ENCODE measurements around the gene DISP2.

Gene DISP2, protein sequence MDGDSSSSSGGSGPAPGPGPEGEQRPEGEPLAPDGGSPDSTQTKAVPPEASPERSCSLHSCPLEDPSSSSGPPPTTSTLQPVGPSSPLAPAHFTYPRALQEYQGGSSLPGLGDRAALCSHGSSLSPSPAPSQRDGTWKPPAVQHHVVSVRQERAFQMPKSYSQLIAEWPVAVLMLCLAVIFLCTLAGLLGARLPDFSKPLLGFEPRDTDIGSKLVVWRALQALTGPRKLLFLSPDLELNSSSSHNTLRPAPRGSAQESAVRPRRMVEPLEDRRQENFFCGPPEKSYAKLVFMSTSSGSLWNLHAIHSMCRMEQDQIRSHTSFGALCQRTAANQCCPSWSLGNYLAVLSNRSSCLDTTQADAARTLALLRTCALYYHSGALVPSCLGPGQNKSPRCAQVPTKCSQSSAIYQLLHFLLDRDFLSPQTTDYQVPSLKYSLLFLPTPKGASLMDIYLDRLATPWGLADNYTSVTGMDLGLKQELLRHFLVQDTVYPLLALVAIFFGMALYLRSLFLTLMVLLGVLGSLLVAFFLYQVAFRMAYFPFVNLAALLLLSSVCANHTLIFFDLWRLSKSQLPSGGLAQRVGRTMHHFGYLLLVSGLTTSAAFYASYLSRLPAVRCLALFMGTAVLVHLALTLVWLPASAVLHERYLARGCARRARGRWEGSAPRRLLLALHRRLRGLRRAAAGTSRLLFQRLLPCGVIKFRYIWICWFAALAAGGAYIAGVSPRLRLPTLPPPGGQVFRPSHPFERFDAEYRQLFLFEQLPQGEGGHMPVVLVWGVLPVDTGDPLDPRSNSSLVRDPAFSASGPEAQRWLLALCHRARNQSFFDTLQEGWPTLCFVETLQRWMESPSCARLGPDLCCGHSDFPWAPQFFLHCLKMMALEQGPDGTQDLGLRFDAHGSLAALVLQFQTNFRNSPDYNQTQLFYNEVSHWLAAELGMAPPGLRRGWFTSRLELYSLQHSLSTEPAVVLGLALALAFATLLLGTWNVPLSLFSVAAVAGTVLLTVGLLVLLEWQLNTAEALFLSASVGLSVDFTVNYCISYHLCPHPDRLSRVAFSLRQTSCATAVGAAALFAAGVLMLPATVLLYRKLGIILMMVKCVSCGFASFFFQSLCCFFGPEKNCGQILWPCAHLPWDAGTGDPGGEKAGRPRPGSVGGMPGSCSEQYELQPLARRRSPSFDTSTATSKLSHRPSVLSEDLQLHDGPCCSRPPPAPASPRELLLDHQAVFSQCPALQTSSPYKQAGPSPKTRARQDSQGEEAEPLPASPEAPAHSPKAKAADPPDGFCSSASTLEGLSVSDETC (N-terminal part only)

GRCh38 chr15:40357723-40358470, at the start of gene DISP2:
Gene DISP2 (plus strand): TSS chr15:40358219. CDS start chr15:40358322, 103 bp downstream.
- DNase-seq (ENCODE audit: low spot score) = peak; percentile 99

DNA sequence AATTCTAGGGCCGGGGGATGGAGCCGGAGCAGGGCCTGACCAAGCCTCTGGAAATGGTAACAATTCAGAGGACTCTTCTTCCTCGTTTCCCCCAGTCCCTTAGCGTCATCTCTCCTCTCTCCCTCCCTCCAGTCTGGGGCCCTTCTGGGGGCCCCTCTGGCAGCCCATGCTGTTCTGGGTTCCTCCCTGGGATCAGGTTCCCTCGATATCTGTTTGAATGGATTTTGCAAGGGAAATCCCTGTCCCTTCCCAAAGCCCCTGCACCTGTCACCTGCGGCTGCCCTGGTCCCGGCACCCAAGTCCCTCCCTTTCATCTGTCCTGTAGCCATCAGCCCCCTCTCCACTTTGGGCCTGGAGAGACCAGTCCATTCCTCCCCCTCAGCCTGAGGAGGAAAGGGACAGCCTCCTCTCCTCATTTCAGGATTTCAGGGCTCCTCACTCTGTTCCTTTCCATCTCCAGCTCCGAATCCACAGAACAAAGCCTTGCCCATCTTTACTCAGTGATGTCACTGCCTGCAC, 48.6 kb upstream of the DISP2 start:
- DNase-seq (ENCODE audit: low spot score) = no peak

DNA sequence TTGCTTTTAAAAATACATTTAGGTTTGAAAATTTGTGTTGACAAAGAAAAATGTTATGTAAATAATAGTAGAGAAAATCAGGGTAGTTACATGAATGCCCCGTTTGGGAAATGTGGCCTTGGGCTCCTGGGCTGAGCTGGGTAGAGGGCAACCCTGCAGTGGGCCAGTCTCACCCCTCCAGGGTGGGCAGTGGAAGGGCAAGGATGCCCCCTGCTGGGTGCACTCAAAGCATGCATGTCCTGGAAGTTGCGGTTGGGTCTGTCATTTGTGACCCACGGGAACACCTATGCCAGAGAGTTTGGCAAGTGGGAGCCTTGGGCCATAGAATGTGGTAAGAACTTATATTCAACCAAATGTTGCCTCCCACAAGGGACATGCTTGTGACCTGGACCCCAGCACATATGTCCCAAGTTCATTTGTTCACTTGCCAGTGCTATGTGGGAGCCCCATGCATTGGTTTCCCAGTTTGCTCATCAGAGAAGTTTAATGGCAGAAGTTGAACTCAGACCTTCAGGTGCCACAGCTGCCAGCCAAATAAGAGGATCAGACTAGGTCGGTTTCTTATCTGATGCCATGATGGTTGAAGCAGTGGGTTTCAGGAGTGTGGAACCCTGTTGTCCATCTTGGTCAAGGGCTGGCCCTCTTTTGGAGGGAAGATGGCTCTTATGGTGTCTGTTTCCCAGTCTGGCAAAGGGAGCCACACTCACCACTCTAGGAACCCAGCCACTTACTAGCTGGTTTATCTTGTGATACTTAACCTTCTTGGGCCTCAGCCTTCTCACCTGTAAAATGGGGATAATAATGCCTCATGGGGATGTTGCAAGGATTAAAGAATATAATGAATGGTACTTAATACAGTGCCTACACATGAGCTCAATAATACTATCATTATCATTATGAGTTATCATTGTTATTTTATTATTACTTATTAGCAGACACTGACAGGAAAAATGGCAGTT, 47.7 kb upstream of the DISP2 start:
- peak; percentile 59 for DNase-seq (ENCODE audit: low spot score)

DNA sequence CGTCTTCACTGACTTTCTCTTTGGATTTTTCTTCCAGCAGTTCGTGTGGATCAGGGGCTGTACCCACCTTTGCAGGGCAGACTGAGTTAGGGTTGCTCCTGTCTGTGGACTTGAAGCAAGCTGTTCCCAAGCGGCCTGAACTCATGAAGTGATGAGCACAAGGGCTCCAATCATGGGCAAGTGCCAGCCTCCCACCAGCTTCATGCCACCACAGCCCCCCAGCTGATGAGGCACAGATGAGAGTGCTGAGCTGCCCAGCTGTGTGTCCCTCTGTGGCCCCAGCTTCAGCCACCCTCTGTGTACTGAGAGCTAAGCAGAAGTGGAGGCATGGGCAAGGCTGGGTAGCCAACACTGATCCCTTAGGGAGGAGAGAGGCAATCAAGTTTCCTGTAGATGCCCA, 47.0 kb upstream of the DISP2 start:
- no peak for DNase-seq (ENCODE audit: low spot score)

GRCh38 chr15:40312370-40313158, 45.5 kb upstream of the DISP2 start:
- DNase-seq (ENCODE audit: low spot score) = no peak

DNA sequence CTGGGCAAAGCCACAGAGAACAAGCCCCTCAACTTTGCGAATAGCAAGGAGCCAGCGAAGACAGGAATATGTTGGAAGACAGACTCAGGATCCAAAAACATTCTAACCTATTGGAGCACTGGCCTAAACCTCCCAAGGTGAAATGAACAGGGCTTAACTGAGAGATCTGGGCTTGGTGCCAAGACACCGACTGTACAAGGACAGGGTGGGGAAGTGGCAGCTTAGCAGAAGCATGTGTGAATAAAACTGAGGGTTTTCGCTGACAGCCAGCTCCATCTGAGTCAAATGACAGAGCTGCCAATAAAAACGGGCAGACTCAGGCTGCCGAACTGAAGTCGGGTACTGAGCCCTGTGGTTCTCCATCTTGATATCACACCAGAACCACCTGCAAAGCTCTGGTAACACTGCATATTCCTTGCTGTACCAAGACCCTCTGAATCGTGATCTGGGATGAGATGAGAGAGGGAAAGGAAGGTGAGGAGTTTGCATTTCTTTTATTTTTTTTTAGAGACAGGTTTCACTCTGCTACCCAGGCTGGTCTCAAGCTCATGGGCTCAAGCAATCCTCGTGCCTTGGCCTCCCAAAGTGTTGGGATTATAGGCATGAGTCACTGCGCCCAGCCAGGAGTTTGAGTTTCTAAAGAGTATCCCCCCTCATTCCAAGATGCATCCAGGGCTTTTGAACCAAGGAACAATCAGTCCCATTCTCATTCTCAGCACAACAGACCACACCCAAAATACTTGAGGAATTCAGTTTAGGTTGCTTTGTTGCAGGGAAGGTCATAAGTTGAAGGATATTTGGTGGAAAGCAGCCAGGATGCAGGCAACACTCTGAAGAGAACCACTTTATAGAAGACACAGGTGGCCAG, 44.3 kb upstream of the DISP2 start:
- no peak for DNase-seq (ENCODE audit: low spot score)

GRCh38 chr15:40314723-40315276, 43.2 kb upstream of the DISP2 start:
- DNase-seq (ENCODE audit: low spot score) = no peak

DNA sequence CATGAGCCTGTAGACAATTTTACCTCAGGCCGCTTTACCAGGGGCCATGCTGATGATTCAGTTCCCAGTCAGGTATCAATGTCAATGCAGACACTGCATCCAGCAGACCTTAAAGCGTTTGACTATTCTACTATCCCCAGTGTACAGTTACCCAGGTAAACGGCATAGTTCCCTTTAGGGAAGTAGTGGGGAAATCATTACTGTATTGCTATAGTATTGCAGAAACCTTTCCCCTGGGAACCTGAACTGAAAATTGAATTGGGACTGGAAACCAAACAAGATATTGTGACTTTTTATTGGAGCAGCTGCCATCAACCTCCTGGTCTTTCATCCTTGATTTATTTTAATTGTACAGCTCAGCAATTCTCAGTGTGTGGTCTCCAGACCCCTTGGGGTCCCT, 41.1 kb upstream of the DISP2 start:
- no peak for DNase-seq (ENCODE audit: low spot score)

DNA sequence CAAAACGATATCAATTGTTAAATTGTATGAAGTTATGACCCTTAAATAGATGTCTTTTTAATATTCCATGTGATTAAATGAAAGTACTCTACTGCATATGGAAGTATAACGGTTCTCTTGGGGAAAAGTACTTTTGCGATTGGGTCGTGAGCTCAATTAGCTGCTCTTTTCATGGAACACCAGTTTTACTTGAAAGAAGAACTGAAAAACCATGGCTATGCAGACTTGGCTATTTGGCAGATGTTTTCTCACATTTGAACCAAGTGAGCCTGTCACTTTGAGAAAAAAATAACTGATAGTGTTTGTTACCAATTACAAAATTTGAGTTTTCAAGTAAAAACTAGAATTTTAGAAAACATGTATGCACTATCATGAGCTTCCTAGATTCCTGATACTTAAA, 40.4 kb upstream of the DISP2 start:
- DNase-seq (ENCODE audit: low spot score) = no peak

DNA sequence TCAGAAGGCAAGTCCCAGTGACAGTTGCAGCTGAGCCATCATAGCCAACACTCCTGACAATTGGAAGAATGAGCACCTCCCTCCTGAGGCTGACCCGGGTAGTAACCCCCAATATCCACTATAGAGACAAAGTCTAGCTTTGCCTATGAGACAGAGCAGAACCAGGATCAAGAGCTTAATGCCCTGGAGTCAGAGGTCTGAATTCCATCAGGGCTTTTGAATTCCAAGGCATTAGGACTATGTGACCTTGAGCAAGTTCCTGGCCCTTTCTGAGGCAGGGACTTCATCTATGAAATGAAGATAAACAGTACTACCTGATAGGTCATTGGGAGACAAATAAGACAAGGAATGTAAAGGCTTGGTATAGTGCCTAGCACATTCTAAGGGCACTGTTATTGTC, 37.6 kb upstream of the DISP2 start:
- no peak for DNase-seq (ENCODE audit: low spot score)

DNA sequence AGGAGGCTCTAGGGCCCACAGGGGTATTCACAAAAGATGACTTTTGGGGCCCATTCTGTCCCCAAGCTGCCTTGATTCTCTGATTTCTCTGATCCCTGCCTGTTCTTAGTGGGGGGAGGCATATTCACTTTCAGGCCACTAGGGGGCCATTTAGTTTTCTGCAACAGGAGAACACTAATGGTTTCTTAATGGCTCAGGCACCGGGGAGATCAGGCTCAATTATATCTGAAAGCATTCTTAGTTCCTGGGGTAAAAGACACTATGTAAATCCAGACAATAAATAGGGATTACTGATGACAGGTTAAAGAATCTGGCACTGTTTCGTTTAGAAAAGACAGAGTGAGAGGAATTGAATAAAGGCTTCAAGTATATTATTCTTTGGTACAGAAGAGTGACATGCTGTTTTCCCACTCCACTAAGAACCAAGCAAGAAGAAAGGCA, 37.1 kb upstream of the DISP2 start:
- peak; percentile 78 for DNase-seq (ENCODE audit: low spot score)

DNA sequence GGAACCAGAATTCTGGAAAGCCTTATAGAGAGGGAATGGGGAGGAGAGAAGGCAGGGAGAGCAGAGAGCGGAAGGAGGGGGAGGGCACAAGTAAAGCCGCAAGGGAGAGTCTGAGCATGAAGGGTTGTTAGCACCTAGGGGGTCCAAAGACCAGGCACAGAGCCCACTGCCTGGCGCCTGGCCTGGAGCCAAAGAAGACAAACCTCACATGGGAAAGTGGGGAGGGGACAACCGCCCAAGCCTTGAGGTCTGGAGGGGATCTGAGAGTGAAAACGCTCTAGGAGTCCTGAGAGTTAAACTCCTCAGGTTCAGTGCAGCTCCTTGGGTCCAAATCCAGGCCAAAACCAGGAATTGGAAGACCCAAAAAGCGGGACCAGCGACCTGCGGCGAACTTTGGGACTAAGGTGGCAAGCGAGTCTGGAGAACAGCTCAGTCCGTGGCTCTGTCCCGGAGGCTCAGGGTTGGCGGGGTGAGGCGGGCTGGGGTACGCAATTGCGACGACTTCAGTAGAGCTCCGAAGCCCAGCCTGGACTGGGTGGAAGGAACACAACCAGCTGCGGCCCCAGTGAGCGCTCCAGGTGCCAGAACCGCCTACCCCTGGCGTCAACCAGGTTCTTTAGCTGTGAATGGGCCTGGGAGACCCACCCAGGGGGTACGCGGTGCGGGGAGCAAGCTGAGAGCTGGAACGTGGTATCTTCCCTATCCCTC, 35.3 kb upstream of the DISP2 start:
- DNase-seq (ENCODE audit: low spot score) = no peak

GRCh38 chr15:40323239-40323952, 34.6 kb upstream of the DISP2 start, which contains the start of gene INAFM2:
Gene INAFM2 (plus strand): TSS chr15:40323692. CDS start chr15:40324056, 364 bp downstream.
- peak; percentile 95 for DNase-seq (ENCODE audit: low spot score)

GRCh38 chr15:40323953-40324937, 33.8 kb upstream of the DISP2 start:
- peak; percentile 34 for DNase-seq (ENCODE audit: low spot score)

GRCh38 chr15:40325188-40325587, 32.8 kb upstream of the DISP2 start:
- DNase-seq (ENCODE audit: low spot score) = no peak
